ENCODE data around the gene PROX2.

- no peak for TF ChIP-seq CTCF (IDR thresholded peaks at IDR 0.05)
- TF ChIP-seq EP300 (IDR thresholded peaks at IDR 0.05), result no peak
Measured at GRCh38 chr14:74907744-74908143, 31.8 kb upstream of the PROX2 start.
